GM19324 (cell line): ENCODE data around the gene WWOX.

ENCODE experiments used
- ATAC-seq: cut with Tn5 transposase; IDR thresholded peaks from one replicate; pipeline ENCODE4 v1.9.1; 2021; ENCODE audit warnings: mild to moderate bottlenecking, moderate library complexity; ENCODE audit not compliant: unreplicated experiment, low FRiP score

The WWOX gene

GRCh38 chr16:78763821-78764440 is 664.5 kb downstream of the WWOX start:
- no peak for ATAC-seq

- no peak for ATAC-seq
These were observed 665.0 kb downstream of the WWOX start for GRCh38 chr16:78764478-78764877.

DNA sequence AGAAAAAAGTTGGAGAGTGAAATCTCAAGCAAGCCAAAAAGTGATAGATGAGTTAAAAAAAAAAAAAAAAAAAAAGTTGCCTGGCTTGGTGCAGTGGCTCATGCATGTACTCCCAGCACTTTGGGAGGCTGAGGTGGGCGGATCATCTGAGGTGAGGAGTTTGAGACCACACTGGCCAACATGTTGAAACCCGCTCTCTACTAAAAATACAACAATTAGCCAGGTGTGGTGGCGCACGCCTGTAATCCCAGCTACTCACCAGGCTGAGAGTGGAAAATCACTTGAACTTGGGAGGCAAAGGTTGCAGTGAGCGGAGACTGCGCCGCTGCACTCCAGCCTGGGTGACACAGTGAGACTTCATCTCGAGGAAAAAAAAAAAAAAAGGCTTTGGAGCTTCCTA is 668.8 kb downstream of the WWOX start:
- no peak for ATAC-seq

- ATAC-seq = peak; percentile 58
These were observed 669.3 kb downstream of the WWOX start for GRCh38 chr16:78768718-78769117.

DNA sequence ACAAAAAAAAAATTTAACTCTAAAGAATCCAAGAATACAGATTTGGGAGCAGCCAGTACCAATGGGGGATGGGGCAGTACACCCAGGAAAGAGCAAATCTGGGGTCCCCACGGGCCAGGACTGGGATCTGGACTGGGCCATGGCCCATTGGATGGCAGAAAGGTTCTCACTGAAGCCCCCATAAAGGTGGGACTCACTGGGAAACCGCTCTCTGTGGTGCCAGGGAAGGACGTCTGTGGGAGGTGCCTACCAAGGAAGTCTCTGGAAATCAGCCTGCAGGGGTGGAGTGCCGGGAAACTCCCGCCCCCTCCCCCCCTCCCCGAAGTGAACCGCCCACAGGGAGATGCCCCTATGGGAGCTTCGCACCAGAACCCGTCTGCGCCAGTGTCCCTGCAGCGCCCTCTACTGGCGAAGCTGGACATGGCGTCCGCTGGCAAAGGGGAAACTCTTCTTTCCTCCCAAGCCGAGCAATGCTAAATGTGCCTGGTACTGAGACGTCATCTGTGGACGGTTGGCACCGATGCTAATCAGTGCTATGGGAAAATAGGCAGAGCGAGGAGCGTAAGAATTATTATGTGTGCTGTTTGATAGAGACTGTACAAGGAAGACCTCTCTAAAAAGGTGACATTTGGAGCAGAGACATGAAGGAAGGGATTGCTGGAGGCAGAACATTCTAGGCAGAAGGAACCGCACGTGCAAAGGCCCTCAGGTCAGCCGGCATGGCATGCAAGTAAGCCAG is 671.1 kb downstream of the WWOX start:
- peak; percentile 51 for ATAC-seq

GRCh38 chr16:78773291-78773702 is 673.8 kb downstream of the WWOX start:
- ATAC-seq = no peak

GRCh38 chr16:78773706-78774105 is 674.3 kb downstream of the WWOX start:
- no peak for ATAC-seq

GRCh38 chr16:78775161-78775561 is 675.7 kb downstream of the WWOX start:
- ATAC-seq = no peak

DNA sequence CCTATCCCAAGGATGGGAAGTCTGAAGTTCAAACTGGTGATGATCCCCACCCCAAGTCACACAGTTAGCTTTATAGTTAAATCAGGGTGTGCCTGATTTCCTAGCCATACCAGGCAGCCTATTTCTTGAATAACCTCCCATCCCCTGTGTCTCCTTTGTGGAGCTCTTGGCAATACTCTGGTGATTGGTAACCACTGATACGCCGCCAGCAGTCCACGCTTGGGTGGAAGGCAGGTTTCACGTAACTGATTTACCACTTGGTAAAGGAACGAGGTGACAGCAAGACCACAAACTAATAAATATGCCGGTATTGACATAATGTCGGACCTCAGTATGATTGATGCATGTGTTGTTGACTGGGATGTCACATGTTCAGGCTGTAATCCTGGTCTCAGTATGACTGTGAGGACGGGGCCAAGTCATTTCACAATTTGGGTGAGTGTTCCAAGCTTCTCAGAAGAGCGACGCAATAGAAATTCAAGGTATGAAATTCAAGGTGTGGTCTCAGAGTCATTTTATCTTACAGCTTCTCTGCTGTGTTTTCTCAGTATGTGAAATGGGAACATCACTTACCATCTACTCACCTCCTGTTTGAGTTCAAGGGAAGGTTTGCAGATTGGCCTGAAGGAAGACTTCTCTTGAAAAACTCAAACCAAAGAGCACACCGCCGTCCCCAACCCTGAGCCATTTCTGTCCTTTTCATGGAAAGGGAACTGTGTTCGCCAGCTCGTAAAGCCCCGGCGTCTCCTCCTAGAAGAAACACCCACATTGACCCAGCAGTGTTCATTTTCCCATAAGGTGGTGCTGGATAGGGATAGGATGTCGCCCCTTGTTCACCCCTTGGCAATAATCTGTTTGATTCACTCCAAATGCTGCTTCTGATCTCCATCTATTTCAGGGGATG is 678.9 kb downstream of the WWOX start:
- ATAC-seq = no peak

DNA sequence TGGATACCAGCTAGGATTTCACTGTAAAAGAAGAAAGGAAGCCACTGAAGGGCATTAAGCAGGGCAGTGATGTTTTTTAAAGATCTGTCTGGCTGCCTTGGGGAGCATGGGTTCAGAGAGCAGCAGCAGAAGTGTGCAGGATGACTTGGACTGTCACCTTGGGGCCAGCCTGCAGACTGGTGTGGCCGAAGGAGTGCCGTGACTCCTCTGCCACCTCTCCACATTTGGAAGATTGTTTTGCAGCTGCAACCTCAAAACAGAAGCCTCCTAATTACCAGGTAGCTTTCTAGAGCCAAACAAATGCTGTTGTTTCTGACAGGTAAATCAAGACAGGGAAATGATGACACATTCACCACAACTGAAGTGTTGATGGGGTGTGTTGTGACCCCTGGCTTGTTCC is 681.4 kb downstream of the WWOX start:
- ATAC-seq = no peak

- no peak for ATAC-seq
These were observed 683.1 kb downstream of the WWOX start for GRCh38 chr16:78782572-78782971.

DNA sequence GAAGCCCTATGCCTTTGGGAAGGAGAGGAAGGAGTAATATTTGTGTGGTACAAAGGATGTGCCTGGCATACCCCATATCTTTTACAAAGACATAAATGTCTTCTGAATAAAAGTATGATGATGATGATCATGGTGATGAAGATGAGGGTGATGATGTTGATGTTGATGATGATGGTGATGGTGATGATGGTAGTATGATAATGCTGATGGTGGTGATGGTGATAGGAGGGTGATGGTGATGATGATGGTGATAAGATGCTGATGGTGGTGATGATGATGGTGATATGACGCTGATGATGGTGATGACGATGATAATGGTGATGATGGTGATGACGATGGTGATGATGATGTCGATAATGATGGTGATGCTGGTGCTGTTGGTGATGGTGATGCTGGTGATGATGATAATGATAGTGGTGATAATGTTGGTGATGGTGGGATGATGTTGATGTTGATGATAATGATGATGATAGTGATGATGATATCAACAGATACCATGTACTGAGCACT is 684.2 kb downstream of the WWOX start:
- no peak for ATAC-seq

- ATAC-seq = no peak
These were observed 685.3 kb downstream of the WWOX start for GRCh38 chr16:78784771-78785170.

DNA sequence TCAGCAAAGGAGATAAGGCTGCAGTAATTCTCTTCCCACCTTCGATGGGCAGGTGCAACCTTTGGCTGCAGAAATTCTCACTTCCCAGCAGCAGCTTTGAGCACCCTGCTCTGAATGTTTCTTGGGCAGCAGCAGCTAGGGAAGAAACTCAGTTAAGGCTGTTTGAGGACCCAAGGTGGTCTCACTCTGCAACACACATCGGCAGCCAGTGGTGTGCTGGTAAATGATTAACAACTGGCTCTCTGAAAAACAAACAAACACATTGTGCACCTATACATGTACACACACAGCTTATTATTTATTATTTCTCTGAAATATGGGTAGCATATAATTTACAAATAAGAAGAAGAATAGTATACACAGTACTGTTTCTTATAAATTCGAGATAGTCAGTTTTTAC is 685.8 kb downstream of the WWOX start:
- no peak for ATAC-seq

- no peak for ATAC-seq
These were observed 687.2 kb downstream of the WWOX start for GRCh38 chr16:78786635-78787034.

DNA sequence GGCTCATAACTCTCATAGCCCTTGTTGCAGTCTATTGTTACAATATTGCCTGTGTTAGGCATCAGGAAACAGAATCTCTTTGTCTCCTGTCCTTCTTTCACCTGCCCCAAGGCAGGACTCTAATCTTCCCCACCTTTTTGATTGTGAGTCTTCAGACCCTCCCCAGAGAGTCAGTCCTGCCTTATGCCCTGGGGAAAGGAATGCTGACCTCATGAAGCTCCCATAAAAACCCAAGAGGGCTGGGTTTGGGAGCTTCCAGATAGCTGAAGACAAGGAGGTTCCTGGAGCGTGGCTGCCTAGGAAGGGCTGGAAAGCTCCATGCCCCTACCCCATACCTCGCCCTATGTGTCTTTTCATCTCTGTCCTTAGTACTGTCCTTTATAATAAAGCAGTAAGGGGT is 688.8 kb downstream of the WWOX start:
- ATAC-seq = no peak

- no peak for ATAC-seq
These were observed 689.2 kb downstream of the WWOX start for GRCh38 chr16:78788696-78789095.

DNA sequence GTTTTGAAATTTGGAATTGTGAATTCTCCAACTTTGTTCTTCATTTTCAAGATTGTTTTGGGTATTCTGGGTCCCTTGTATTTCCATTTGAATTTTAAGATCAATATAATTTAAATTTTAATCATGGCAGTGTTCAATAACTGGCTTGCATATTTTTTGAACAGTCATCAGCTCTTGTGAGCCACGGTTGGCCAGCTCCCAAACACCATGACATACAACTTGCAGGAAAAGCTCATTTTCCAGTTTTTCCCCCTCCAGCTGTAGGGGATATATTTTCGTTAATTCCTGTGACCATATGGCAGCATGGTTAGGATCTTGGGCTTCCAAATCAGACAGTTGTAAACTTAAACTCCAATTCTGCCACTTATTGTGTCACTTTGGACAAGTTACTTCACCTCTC is 690.1 kb downstream of the WWOX start:
- ATAC-seq = no peak

DNA sequence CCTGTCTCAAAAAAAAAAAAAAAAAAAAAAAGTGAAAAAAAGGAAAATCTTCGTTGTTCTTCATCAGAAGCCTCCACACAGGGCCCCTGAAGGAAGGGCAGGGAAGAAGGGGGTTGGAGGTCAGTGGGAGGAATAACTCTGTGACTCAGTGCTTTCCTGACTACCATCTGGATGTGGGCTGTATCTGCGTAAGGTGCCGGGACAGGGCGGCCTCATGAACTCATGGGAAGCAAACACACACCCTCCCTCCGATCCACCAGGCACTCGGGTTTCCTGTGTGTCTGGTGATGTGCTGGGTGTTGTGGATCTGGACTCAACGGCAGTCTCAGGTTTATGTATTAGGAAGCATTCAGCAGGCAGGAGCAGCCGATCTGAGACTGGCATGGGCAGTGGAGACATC is 691.6 kb downstream of the WWOX start:
- ATAC-seq = no peak

DNA sequence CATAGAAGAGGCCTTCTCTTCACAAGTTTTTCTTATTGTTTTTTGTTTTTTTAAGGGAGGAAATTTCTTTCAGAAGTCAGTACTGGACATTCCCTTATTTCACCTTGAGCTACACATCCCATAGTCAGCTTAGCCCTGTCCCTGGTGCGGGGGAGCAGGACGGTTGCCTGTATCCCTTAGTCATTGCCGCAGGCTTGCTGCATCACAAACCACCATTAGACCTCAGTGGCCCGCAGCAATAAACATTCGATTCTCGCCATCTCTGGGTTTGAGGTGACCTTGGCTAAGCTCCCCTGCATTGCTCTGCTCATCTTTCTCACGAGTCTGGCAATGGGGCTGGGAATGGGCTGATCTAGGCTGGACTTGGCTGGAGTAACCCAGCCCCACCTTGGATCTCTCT is 692.5 kb downstream of the WWOX start:
- no peak for ATAC-seq

- no peak for ATAC-seq
These were observed 693.5 kb downstream of the WWOX start for GRCh38 chr16:78792952-78793351.
